HEK293T (cell line): Measurements from ENCODE around the gene INTS7.

ENCODE experiments used
- BHLHE40 ChIP-seq: fragments of 450-650 bp; IDR thresholded peaks from 2 replicates; pipeline ENCODE4 v1.6.1; 2016; ENCODE audit warnings: mild to moderate bottlenecking, moderate library complexity, borderline replicate concordance
- CTBP1 ChIP-seq: fragments of 450-650 bp; IDR thresholded peaks from 2 replicates; pipeline ENCODE4 v1.6.1; 2016; ENCODE audit warnings: borderline replicate concordance
- ELF4 ChIP-seq: fragments of 450-650 bp; IDR thresholded peaks from 2 replicates; pipeline ENCODE4 v1.6.1; 2017; ENCODE audit warnings: antibody characterized with exemption
- FOXM1 ChIP-seq: fragments of 450-650 bp; IDR thresholded peaks from 2 replicates; pipeline ENCODE4 v1.6.1; 2017; ENCODE audit warnings: mild to moderate bottlenecking, borderline replicate concordance
- L3MBTL2 ChIP-seq: fragments of 450-650 bp; conservative IDR thresholded peaks from 2 replicates; pipeline ENCODE4 v1.6.1; 2016; ENCODE audit warnings: mild to moderate bottlenecking
- LEF1 ChIP-seq: fragments of 450-650 bp; IDR thresholded peaks from 2 replicates; pipeline ENCODE4 v1.6.1; 2017; ENCODE audit warnings: mild to moderate bottlenecking, borderline replicate concordance
- NFRKB ChIP-seq: fragments of 450-650 bp; IDR thresholded peaks from 2 replicates; pipeline ENCODE4 v1.6.1; 2016; ENCODE audit warnings: mild to moderate bottlenecking, moderate library complexity
- PKNOX1 ChIP-seq: fragments of 450-650 bp; IDR thresholded peaks from 2 replicates; pipeline ENCODE4 v1.6.1; 2016
- SP1 ChIP-seq: fragments of 450-650 bp; IDR thresholded peaks from 2 replicates; pipeline ENCODE4 v1.6.1; 2017
- SUZ12 ChIP-seq: fragments of 450-650 bp; IDR thresholded peaks from 2 replicates; pipeline ENCODE4 v1.6.1; 2016; ENCODE audit warnings: mild to moderate bottlenecking

DNA sequence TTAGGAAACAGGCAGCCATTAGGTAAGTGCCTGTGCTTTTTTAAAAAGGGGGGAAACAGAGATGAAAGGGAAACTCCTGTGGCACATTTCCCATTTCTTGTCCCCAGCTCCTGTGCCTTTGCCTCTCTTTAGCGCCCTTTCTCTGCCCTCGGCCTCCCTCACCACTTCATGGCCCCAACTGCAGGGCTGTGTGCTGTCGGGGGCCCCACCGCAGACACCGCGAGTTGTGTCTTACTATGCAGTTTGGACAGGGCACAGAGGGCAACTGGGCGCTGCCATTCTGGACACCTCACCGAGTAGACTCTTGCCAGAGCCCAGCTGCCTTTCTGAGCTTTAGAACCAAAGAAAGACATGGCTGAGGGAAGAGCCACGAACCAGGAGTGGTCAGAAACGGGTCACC is 111.1 kb downstream of the INTS7 start:
- TF ChIP-seq PKNOX1 (no peak), SUZ12 (no peak), NFRKB (no peak), LEF1 (no peak), ELF4 (no peak), BHLHE40 (no peak), L3MBTL2 (no peak), FOXM1 (no peak), SP1 (no peak), CTBP1 (no peak)
